Epithelial cell of esophagus (primary cell): ENCODE results near the gene CDCA4.
A peak's percentile ranks its signal among the peaks of the same experiment; 100 is the strongest.

ENCODE experiments used
- DNase-seq: peaks from one replicate; pipeline ENCODE4 v3.0.0; 2010; ENCODE audit warnings: low read depth
- H3K4me3 ChIP-seq: 2 replicates; pipeline ENCODE4 v1.5.1; 2011; ENCODE audit warnings: mild to moderate bottlenecking, low read length, control low read depth
- TF ChIP-seq, protein P1 (sequence below): IDR thresholded peaks from 2 replicates; pipeline ENCODE4 v1.5.1; 2011; ENCODE audit warnings: low read depth, mild to moderate bottlenecking, low read length, control low read depth, inconsistent platforms; ENCODE audit not compliant: insufficient read depth; ENCODE audit errors: missing control alignments

The CDCA4 gene

DNA sequence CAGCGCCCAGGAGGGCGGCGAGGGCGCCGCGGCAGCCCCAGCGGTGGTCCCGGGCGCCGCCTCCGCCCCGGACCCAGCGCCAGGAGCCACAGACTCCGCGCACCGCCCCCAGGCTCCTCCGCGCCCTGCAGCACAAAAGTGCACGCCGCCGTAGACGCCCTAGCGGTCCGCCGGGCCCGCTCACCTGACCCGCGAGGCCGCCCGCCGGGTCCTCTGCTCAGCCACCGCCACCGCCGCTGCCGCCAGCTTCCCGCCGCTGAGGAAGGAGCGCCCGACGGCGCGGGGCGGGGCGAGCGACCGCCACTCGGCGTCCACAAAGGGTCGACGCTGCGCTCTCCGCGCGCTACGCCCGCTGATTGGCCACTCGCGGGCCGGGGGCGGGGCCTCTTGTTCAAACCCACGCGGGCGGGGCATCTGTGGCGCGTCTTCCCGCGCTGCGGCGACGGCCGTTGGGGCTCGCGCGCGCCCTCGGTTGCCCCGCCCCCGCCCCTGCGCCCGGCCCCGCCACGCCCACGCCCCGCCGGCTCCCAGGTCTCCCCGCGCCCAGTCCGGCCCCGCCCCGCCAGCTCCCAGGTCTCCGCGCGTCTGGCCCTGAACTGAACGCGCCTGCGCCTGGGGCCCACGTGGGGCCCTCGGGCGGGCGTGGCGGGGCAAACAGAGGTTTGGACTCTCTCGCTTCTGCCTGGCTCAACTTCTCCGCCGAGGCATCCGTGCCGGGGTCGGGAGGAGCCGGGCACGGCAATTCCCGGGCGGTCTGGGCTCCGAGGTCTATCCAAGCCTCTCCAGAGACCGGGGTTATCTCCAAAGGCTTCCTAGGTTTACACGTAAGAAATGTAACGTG lies at the start of gene CDCA4:
Gene CDCA4, minus strand, starts transcription at position 269 of the 841 bp plus-strand sequence. CDS start 9,154 bp downstream, outside the sequence.
- DNase-seq, result peak; percentile 97
- TF ChIP-seq, protein P1, sequence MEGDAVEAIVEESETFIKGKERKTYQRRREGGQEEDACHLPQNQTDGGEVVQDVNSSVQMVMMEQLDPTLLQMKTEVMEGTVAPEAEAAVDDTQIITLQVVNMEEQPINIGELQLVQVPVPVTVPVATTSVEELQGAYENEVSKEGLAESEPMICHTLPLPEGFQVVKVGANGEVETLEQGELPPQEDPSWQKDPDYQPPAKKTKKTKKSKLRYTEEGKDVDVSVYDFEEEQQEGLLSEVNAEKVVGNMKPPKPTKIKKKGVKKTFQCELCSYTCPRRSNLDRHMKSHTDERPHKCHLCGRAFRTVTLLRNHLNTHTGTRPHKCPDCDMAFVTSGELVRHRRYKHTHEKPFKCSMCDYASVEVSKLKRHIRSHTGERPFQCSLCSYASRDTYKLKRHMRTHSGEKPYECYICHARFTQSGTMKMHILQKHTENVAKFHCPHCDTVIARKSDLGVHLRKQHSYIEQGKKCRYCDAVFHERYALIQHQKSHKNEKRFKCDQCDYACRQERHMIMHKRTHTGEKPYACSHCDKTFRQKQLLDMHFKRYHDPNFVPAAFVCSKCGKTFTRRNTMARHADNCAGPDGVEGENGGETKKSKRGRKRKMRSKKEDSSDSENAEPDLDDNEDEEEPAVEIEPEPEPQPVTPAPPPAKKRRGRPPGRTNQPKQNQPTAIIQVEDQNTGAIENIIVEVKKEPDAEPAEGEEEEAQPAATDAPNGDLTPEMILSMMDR, result no peak
- peak within 1 kb of the TSS; percentile 82 for H3K4me3 ChIP-seq

DNA sequence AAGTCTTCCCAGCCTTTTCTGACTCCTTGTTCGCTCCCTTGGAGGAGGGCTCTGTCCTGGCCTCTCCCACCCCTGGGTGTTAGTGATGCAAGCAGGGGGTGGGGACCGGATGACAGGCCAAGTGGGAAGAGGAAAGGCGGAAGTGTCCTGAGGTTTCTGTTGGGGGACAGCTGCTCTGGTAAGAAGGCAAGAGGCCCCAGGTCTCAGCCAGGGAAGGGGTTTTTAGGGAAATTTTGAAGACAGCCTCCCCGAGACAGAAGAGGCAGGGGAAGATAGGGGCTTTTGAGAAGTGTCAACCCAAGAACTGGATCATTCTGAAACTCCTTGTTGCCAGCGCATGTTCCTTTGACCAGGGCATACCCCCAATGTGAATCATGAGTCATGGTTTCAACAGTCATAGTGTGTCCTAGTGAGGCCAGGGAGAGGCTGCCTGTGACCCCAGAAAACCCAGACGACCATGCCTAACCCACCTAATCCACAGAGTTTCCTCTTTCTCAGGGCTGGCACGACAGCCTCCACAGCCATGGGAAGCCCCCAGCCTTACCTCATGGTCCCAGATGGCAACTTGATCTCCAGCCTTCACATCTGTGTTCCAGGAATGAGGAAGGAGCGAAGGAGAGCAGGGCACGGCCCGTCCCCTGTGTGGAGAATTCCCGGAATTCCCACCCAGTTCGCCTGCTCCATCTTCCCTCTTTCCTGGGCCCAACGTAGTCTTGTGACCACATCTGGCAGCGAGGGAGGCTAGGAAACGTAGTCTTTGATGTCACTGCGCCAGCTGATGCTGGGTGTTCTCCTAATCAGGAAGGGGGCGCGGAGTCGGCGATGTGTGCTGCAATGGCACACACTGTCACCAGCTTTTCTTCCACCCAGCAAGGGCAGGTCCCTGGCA lies 49.2 kb upstream of the CDCA4 start:
- no peak overlapping the region for H3K4me3 ChIP-seq
- DNase-seq, result no peak
- TF ChIP-seq, protein P1, result no peak

DNA sequence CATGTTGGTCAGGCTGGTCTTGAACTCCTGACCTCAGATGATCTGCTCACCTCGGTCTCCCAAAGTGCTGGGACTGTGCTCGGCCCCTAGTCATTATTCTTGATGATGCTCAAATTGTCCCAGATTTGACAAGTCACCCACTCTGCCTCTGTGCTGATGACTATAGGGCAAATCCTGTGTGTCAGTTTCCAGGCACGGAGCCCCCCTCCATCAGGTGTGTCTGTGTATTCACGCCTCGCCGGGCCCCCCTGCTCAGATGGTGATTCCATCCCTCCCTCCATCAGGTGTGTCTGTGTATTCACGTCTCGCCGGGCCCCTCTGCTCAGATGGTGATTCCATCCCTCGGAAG lies 48.6 kb upstream of the CDCA4 start:
- TF ChIP-seq, protein P1, result no peak
- no peak for DNase-seq
- H3K4me3 ChIP-seq, result no peak overlapping the region

DNA sequence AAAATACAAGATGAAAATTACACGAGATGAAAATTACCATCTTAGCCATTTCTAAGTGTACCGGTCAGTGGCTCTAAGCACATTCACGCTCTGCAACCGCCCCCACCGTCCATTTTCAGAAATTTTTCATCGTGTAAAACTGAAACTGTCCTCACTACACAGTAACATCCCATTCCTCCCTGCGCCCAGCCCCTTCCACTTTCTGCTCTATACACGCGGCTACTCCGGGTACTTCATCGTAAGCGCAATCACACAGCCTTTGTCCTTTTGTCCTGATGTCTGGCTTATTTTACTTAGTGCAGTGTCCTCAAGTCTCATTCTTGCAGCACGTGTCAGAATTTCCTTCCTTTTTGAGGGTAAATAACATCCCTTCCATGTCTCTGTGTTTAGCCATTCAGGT lies 47.9 kb upstream of the CDCA4 start:
- H3K4me3 ChIP-seq, result no peak overlapping the region
- TF ChIP-seq, protein P1, result no peak
- DNase-seq, result no peak

DNA sequence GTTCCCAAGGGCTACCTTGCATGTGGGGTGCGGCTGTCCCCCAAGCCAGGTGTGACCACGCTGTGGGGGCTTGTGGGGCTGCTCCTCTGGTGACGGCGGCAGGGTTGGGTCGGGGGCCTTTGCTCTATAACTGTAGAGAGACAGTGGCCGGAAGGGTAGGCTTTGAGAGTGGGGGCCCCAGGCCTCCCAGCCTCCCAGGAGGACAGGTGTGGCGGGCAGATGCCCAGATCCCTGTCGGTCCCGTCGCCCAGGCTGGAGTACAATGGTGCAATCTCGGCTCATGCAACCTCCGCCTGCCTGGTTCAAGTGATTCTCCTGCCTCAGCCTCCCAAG lies 47.1 kb upstream of the CDCA4 start:
- TF ChIP-seq, protein P1, result no peak
- no peak overlapping the region for H3K4me3 ChIP-seq
- no peak for DNase-seq

DNA sequence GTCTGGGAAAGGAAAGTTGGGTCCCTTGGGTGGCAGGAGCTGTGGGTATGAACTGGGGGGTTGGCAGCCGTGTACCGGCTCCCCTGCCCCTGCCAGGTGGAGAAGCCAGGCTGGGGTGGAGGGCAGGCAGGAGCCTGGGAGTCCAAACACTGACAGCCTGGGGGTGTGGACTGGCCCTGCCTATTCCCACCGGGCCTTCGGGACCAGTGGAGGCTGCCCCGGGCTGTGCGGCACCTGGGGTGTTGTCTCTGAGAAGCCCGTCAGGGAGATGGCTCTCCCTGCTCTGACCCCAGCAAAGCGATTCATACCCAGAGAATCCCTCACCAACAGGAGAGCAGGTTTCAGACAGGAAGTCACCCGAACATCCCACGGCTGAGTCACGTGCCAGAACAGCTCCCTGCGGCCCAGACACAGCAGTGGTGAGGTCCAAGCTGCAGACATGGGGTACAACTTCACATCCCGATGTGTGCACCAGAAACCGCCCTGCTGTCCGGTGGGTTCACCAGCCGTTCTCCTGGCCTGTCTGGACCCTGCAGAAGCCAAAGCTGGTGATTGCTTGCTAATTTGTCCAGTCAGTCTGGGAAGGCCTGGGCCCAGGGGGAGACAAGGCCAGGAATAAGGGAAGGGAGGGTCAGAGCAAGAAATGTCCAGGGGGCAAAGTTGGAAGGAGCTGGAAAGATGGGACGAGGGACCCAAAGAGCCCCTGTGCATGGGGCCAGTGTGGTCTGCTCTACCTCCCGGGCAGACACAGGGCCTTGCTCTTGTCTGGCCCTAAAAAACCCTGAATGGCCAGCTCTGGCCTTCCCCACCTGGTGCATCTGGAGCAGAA lies 46.5 kb upstream of the CDCA4 start:
- no peak overlapping the region for H3K4me3 ChIP-seq
- TF ChIP-seq, protein P1, result no peak
- DNase-seq, result peak; percentile 57
